ENCODE results near the gene PDZK1IP1.
A peak's percentile ranks its signal among the peaks of the same experiment; 100 is the strongest.

PDZK1IP1 gene

GRCh38 chr1:47189844-47190508 is at the start of gene PDZK1IP1:
TSS of gene PDZK1IP1 (minus strand) at chr1:47190036. CDS start at chr1:47189932, 104 bp downstream.
- DNase-seq = peak in 1 of 2 donors; percentile 6

- no peak for DNase-seq
Observed at GRCh38 chr1:47238935-47239592, 49.2 kb upstream of the PDZK1IP1 start.

- no peak for DNase-seq
Observed at GRCh38 chr1:47235806-47236205, 46.0 kb upstream of the PDZK1IP1 start.

GRCh38 chr1:47235241-47235681 is 45.4 kb upstream of the PDZK1IP1 start:
- no peak for DNase-seq

GRCh38 chr1:47233186-47233585 is 43.4 kb upstream of the PDZK1IP1 start:
- DNase-seq = no peak

- no peak for DNase-seq
Observed at GRCh38 chr1:47232187-47232874, 42.5 kb upstream of the PDZK1IP1 start, which contains the start of gene TAL1. TSS of gene TAL1 (minus strand) at chr1:47232225. CDS start at chr1:47225888, 6,337 bp downstream.

- DNase-seq = peak; percentile 14 to 31
Observed at GRCh38 chr1:47231301-47232186, 41.7 kb upstream of the PDZK1IP1 start.

- peak in 1 of 2 donors; percentile 31 for DNase-seq
Observed at GRCh38 chr1:47230692-47231300, 41.0 kb upstream of the PDZK1IP1 start.

- no peak for DNase-seq
Observed at GRCh38 chr1:47229886-47230691, 40.3 kb upstream of the PDZK1IP1 start.

GRCh38 chr1:47229031-47229885 is 39.4 kb upstream of the PDZK1IP1 start:
- peak in 1 of 2 donors; percentile 12 for DNase-seq

- no peak for DNase-seq
Observed at GRCh38 chr1:47228644-47229030, 38.8 kb upstream of the PDZK1IP1 start.

- DNase-seq = no peak
Observed at GRCh38 chr1:47227341-47228232, 37.8 kb upstream of the PDZK1IP1 start.

- DNase-seq = no peak
Observed at GRCh38 chr1:47226839-47227215, 37.0 kb upstream of the PDZK1IP1 start.

GRCh38 chr1:47226121-47226838 is 36.4 kb upstream of the PDZK1IP1 start:
- DNase-seq = no peak

- no peak for DNase-seq
Observed at GRCh38 chr1:47225430-47226100, 35.7 kb upstream of the PDZK1IP1 start.

- DNase-seq = no peak
Observed at GRCh38 chr1:47224676-47225399, 35.0 kb upstream of the PDZK1IP1 start.
